Measurements from ENCODE around the gene DENND4B. TPM values are rescaled to one million over a fixed set of nuclear protein-coding genes. Genes with fewer than 3 reads are reported as not detected.

Gene DENND4B
- total and polyA plus RNA-seq, 2 of the 4 experiments (the other 2 are of a cell fraction) = 1.8 to 25.2 TPM

DNA sequence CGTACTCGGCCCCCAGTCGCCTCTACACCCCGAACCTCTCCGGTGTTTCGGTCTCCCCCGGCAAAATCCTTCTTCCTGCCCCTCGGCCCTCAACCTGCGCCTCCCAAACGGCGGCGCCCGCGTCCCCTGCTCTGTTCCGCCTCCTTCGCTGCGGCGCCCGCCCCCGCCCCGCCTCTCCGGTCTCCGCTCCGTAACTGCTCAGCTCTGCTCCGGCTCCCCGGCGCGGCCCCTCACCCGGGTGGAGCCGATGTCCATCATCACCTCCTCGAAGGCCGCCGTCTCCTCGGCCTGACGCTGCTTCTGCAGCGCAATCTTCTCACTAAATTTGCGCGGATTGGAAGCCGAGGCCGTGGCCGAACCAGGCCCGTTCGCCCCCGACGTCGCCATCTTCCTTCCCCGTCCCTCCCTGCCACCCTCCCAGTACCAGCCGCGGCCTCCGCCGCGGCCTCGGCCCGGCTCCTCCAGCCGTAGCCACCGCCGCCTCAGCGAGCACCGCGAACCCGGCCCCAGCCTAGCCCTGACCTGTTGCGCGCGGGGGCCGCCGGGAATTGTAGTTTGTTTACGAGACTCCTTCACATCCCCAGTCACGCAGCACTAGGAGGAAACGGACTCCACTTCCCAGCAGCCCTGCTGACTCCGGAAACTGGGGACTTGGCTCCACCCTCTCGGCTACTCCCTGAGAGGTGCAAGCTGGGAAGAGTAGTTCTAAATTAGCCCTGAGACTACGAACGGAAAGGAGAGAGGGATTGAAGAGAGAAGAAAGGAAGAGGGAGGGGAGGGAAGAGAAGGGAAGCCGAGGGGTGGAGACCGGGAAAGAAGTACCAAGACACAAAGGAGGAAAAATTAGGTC lies 11.8 kb upstream of the DENND4B start, which contains the start of gene CRTC2 (continued):
- TF ChIP-seq, protein P1, sequence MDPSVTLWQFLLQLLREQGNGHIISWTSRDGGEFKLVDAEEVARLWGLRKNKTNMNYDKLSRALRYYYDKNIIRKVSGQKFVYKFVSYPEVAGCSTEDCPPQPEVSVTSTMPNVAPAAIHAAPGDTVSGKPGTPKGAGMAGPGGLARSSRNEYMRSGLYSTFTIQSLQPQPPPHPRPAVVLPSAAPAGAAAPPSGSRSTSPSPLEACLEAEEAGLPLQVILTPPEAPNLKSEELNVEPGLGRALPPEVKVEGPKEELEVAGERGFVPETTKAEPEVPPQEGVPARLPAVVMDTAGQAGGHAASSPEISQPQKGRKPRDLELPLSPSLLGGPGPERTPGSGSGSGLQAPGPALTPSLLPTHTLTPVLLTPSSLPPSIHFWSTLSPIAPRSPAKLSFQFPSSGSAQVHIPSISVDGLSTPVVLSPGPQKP (IDR thresholded peaks at IDR 0.05; ENCODE audit: borderline replicate concordance, low read depth, low read length) = no peak
- peak; percentile 72 for TF ChIP-seq POLR2A (IDR thresholded peaks at IDR 0.05; ENCODE audit: low read depth, low read length)

DNA sequence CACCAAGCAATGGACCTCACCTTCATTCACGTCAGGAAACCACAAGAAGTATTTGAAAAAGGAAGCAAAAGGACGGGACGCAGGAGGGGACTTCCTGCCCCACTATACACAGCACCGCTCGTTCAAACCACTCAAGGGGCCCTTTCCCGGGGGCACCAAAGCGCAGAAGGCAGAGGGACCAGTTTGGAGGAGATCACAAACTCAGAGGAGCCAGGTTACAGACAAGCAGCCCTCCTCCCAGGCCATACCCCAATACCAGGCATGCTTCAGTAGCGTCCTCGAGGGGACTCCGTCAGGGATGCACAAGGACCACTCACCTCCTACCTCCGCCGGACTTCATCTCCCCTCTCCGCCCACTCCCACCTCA lies 11.2 kb upstream of the DENND4B start:
- 3% methylated on average over 5 of the region's 13 CpGs; no CpG with 5 or more reads in 1 of the 2 experiments for WGBS, 2 experiments (ENCODE audit: extremely low coverage in 2 of 2, insufficient read length in 1 of 2)
- Histone ChIP-seq H3K27ac (ENCODE audit: insufficient read depth, low read length) (peak overlapping the region; percentile 92), H3K4me1 (ENCODE audit: control insufficient read depth, insufficient read depth, low read length) (peaks cover 16% of the 10 kb centered on the region)

More for the DNA sequence above, 11.2 kb upstream of the DENND4B start:
- Histone ChIP-seq H2AK5ac (ENCODE audit: low read depth, low read length) (peak overlapping the region; percentile 92), H2AK9ac (replicated peaks; ENCODE audit: low read depth, low read length, poor library complexity) (peak overlapping the region; percentile 32), H2BK20ac (ENCODE audit: low read depth, low read length) (no peak overlapping the region), H2BK15ac (ENCODE audit: low read depth, low read length) (no peak overlapping the region), H3K27me3 (ENCODE audit: control insufficient read depth, insufficient read depth, low read length) (no peaks in the 10 kb centered on the region), H3K9me1 (ENCODE audit: insufficient read depth, low read length) (peaks cover 27% of the 10 kb centered on the region), H3K4me2 (ENCODE audit: low read depth, low read length) (peak overlapping the region; percentile 100), H3K36me3 (ENCODE audit: control insufficient read depth, insufficient read depth, low read length) (peaks cover 28% of the 10 kb centered on the region), H3K4me3 (ENCODE audit: insufficient read depth, low read depth, low read length) (peak overlapping the region; percentile 78), H3K4ac (ENCODE audit: low read depth, low read length) (peak overlapping the region; percentile 85), H2BK5ac (ENCODE audit: low read depth, low read length, poor library complexity, severe bottlenecking) (peak overlapping the region; percentile 71), H4K20me1 (ENCODE audit: insufficient read depth, low read length) (peaks cover 42% of the 10 kb centered on the region), H4K91ac (ENCODE audit: insufficient read depth, low read depth, low read length) (peak overlapping the region; percentile 44; the same call in 1 of the 2 replicates), H3K9me3 (ENCODE audit: control insufficient read depth, insufficient read depth, low read length) (no peaks in the 10 kb centered on the region), H4K8ac (ENCODE audit: low read depth in 2 of 2, low read length in 2 of 2) (peak overlapping the region; percentile 19 to 67), H3K56ac (ENCODE audit: extremely low read depth, insufficient read depth, low read length) (peak overlapping the region; percentile 61), H3K23ac (ENCODE audit: low read depth, low read length) (peak overlapping the region; percentile 97), H3K79me1 (ENCODE audit: low read depth in 1 of 2, low read length in 2 of 2) (peaks cover 22 to 77% of the 10 kb centered on the region in 2 experiments), H2AFZ (replicated peaks; ENCODE audit: low read length, poor library complexity) (peak overlapping the region; percentile 86), H3K14ac (replicated peaks; ENCODE audit: low read depth, low read length) (peak overlapping the region; percentile 98), H3K18ac (ENCODE audit: low read depth, low read length) (0 out of 2 replicates have a peak overlapping the region, but pooled peaks have one; percentile 15), H4K5ac (ENCODE audit: low read depth, low read length) (peak overlapping the region; percentile 38; the same call in 1 of the 2 replicates), H2BK120ac (ENCODE audit: low read depth, low read length) (no peak overlapping the region), H3K9ac (ENCODE audit: low read depth, low read length) (peak overlapping the region; percentile 92)
- no peak for TF ChIP-seq FOS (IDR thresholded peaks at IDR 0.05; ENCODE audit: low read depth, low read length)
- no peak for TF ChIP-seq MXI1 (IDR thresholded peaks at IDR 0.05; ENCODE audit: borderline replicate concordance, low read depth, low read length)
- TF ChIP-seq POLR2A (IDR thresholded peaks at IDR 0.05; ENCODE audit: low read depth, low read length) = no peak
- no peak for TF ChIP-seq RCOR1 (IDR thresholded peaks at IDR 0.05; ENCODE audit: insufficient replicate concordance, low read length)
- dilution Hi-C loops (cut with HindIII; ENCODE audit: low sequenced_read_pairs, unreplicated experiment) (no loop called here), intact Hi-C loops (cut with micrococcal nuclease) (no loop called here), in situ Hi-C loops (cut with MboI; ENCODE audit: low sequenced_read_pairs) (loop anchor here (25.0 kb wide), 1 partner anchor 420 kb away; the partner anchor contains the start of genes S100A3, S100A4, S100A5 and S100A6)
- CTCF ChIA-PET = interaction anchor here (1.3 kb wide), 1 partner anchor 11 kb away, joined by 3 read pairs; the partner anchor contains the start of gene DENND4B
- BruUV-seq (replicated peaks) = no TSS peak
- ATAC-seq (ENCODE audit: low read depth) (peak; percentile 6), DNase-seq (no peak)
- POLR2A ChIA-PET (ENCODE audit: unreplicated experiment) = interaction anchor here (0.6 to 1.0 kb wide), 3 partner anchors 11 to 33 kb away, joined by 3 to 4 read pairs (median 3); partner anchors contain the start of gene DENND4B
